Activated naive CD8-positive, alpha-beta T cell treated with anti-CD3 and anti-CD28 coated beads, Interleukin-2, amount 10 ng/mL, durations not matched to agents 7 days and 5 days (primary cell): ENCODE results near the gene C11orf52. TPM values are rescaled to one million over a fixed set of nuclear protein-coding genes. Genes with fewer than 3 reads are reported as not detected.

Experiments used
- ATAC-seq: fragments of 150-1000 bp; cut with Tn5 transposase; one replicate; pipeline ENCODE4 v1.10.0; 2021; ENCODE audit warnings: low read depth, moderate library complexity
- POLR2A ChIA-PET: fragments of 350-600 bp; sonication (Branson Sonifier 250); formaldehyde crosslinking; loops from one replicate; lab custom pipeline; 2021; ENCODE audit warnings: antibody characterized with exemption; lab: Charles Lee
- DNase-seq: peaks from one replicate; pipeline ENCODE4 v3.0.0; 2021
- H3K27ac Mint-ChIP-seq: one replicate; pipeline ENCODE4 v1.8.0; 2022; ENCODE audit warnings: mild to moderate bottlenecking, mixed read lengths
- H3K27me3 Mint-ChIP-seq: one replicate; pipeline ENCODE4 v1.8.0; 2022; ENCODE audit warnings: mild to moderate bottlenecking, moderate library complexity, mixed read lengths
- H3K36me3 Mint-ChIP-seq: one replicate; pipeline ENCODE4 v1.8.0; 2021; ENCODE audit warnings: mild to moderate bottlenecking, mixed read lengths
- H3K4me1 Mint-ChIP-seq: one replicate; pipeline ENCODE4 v1.8.0; 2021; ENCODE audit warnings: mixed read lengths
- H3K4me3 Mint-ChIP-seq: one replicate; pipeline ENCODE4 v1.8.0; 2022; ENCODE audit warnings: mild to moderate bottlenecking, moderate library complexity, mixed read lengths
- H3K9me3 Mint-ChIP-seq: one replicate; pipeline ENCODE4 v1.8.0; 2021; ENCODE audit warnings: mixed read lengths
- total RNA-seq, 2 experiments: library from RNA; stranded (reverse); gene quantifications; one replicate each; pipeline ENCODE4 v1.2.3, GENCODE V29; 2021

Gene C11orf52
- total RNA-seq, 2 experiments from 2014 or later = not detected

DNA sequence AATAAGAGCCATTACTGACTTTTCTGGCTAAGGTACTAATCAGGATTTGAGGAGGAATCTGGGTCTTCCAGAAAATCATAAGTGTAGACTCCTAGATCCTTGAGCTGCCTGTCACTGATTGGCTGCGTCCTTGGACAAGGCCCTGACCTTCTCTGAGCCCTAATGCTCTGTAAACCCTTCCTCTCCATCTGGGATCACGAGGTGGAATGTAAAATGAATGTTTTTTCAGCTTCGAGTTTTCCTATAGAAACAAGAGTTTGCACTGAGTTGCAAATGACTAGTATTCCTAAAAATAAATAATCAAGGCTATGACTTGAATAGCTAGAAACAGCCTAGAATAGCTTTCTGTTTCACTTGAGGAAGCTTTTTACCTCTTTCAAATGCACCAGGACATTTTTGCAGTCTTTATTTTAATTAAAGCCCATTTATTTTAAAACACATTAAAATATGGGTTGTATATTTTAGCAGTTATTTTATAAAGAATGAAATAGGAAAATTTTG lies 17.4 kb downstream of the C11orf52 start:
- Mint-ChIP-seq H3K27me3 (no peaks in the 10 kb centered on the region), H3K27ac (no peak overlapping the region), H3K9me3 (no peaks in the 10 kb centered on the region), H3K4me3 (peak overlapping the region; percentile 82), H3K36me3 (no peaks in the 10 kb centered on the region), H3K4me1 (peaks cover 21% of the 10 kb centered on the region)
- ATAC-seq (no peak), DNase-seq (no peak)
- POLR2A ChIA-PET = interaction anchor here (0.7 to 1.2 kb wide), 3 partner anchors 9 to 88 kb away, joined by 3 to 12 read pairs (median 3); partner anchors contain the start of gene FDXACB1

DNA sequence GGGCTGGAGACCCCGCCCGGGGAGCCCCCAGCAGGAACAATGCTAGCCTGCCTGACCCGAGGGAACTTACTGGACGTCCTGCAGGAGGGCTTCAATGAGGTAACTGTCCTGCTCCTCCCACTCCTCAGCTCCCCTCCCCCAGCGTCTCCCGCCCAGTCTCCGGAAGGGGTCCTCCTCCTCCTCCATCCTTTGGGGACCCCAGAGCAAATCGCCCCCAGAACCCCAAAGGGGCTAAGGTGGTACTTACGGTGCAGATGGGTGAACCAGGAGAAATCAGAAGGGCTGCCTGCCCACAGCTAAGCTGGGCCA lies 18.7 kb downstream of the C11orf52 start:
- Mint-ChIP-seq H3K27me3 (no peaks in the 10 kb centered on the region), H3K27ac (peak overlapping the region; percentile 17), H3K4me1 (peaks cover 21% of the 10 kb centered on the region), H3K36me3 (no peaks in the 10 kb centered on the region), H3K4me3 (peak overlapping the region; percentile 65), H3K9me3 (no peaks in the 10 kb centered on the region)
- DNase-seq (no peak), ATAC-seq (no peak)
- POLR2A ChIA-PET = interaction anchor here (2.5 kb wide), 1 partner anchor 11 kb away, joined by 12 read pairs; no protein-coding TSS in a partner anchor

DNA sequence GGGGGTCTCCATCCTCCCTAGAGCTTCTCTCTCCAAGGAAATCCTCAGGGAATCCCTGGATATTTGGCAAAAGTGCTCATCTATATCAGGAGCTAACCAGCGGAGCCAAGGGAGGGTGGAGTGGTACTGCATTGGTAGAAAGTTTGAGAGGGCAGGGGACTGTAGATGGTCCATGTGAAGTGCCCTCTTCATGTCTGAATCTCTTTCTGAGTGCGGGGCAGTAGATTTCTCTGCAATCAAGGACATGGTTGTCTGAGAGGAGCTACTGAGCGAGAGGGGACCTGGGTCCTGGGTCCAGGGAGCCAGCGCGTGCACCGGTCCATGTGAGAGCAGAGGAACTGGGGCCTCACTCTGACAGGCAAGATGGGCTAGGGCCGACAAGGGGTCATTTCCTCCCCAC lies 19.1 kb downstream of the C11orf52 start:
- no peaks in the 10 kb centered on the region for H3K9me3 Mint-ChIP-seq
- no peaks in the 10 kb centered on the region for H3K36me3 Mint-ChIP-seq
- POLR2A ChIA-PET = interaction anchor here (1.4 to 2.5 kb wide), 2 partner anchors 11 to 67 kb away, joined by 4 to 12 read pairs; partner anchors contain the start of gene ALG9
- peaks cover 18% of the 10 kb centered on the region for H3K4me1 Mint-ChIP-seq
- no peak for DNase-seq
- H3K27ac Mint-ChIP-seq = peak overlapping the region; percentile 18
- peak overlapping the region; percentile 65 for H3K4me3 Mint-ChIP-seq
- no peaks in the 10 kb centered on the region for H3K27me3 Mint-ChIP-seq
- no peak for ATAC-seq

DNA sequence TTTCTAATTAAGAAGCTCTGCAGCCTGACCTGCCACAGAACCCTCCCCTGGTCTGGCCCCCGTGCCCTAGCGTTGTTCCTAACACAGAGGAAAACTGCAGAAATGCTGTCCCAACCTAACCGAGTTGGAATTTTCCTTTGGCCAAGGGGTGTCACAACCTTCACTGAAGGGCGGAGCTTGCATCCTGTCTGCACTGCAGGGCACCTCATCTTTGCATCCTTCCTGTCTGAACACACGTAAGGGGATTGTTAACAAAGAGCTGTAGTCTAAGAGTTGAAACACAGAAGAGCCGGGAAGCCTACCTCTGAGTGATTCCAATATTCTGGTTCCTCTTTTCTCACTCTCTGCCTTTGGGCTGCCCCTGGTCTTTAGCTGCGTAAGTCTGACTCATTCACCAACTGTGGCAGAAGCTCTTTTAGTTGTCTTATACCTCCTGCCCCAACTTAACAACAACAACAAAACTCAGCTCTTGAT lies 20.0 kb downstream of the C11orf52 start:
- ATAC-seq (peak; percentile 63), DNase-seq (no peak)
- Mint-ChIP-seq H3K27me3 (no peaks in the 10 kb centered on the region), H3K27ac (peak overlapping the region; percentile 64), H3K36me3 (no peaks in the 10 kb centered on the region), H3K9me3 (no peaks in the 10 kb centered on the region), H3K4me3 (peak overlapping the region; percentile 65), H3K4me1 (peaks cover 18% of the 10 kb centered on the region)
- POLR2A ChIA-PET = interaction anchor here (0.6 to 2.5 kb wide), 3 partner anchors 12 to 68 kb away, joined by 3 to 12 read pairs (median 4); partner anchors contain the start of gene ALG9

DNA sequence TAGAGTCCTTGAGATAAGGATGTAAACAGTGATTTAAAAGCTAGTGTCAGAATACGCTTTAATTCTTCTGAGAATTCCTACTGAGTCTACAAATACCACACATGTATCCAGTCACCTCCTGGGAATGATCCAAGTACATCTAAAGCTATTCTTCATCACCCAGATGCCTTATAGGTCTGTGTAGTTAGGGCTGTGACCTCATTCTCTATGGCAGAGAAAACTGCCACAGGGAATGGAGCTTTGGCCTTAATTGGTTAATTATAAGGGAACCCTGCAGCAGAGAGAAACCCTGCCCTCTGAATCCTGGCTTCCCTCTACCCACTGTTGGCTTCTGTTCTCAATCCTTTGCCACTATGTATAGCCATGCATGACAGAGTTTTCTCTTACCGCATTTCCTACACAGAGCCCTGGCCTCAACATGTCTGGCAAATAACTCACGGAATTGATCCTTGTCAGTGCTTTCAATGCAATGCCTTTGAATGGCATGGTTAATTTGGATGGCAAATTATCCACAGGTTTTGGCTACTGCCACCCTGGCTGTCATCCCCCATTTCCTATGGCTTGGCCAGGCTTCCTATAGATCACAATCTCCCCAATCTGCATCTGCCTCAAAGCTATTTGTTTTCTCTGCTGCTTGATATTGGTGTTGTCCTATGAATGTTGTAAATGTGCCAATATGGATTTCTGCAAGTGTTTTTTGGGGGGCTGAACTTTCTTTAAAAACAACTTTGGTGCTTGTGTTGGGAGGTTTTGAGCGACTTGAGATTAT lies 21.3 kb downstream of the C11orf52 start:
- no peak for DNase-seq
- Mint-ChIP-seq H3K27ac (no peak overlapping the region), H3K4me3 (no peak overlapping the region), H3K9me3 (no peaks in the 10 kb centered on the region), H3K36me3 (no peaks in the 10 kb centered on the region), H3K27me3 (peaks cover 2% of the 10 kb centered on the region), H3K4me1 (peaks cover 21% of the 10 kb centered on the region)
- ATAC-seq = no peak
- POLR2A ChIA-PET = no interaction called here

DNA sequence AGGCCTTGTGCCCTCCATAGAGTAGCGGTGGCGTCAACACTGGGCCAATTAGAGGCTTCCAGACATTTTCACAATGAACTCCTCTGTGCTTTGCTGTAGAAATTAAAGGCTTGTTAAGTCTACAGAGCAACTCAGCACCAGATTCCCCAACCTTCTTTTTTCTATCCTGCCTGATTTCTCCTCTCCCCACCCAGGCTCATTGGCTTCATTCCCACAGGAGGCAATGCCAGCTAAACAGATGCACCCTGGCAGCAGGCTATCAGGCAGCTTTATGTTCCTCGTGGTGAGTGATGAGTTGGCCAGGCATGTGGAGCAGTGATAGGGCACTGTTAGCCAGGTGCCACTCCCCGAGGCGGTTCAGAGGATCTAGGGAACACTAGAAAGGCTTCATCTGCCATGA lies 23.2 kb downstream of the C11orf52 start:
- POLR2A ChIA-PET = no interaction called here
- H3K27me3 Mint-ChIP-seq = peaks cover 2% of the 10 kb centered on the region
- DNase-seq (no peak), ATAC-seq (no peak)
- no peak overlapping the region for H3K27ac Mint-ChIP-seq
- H3K4me3 Mint-ChIP-seq = no peak overlapping the region
- no peaks in the 10 kb centered on the region for H3K9me3 Mint-ChIP-seq
- no peaks in the 10 kb centered on the region for H3K36me3 Mint-ChIP-seq
- peaks cover 16% of the 10 kb centered on the region for H3K4me1 Mint-ChIP-seq

DNA sequence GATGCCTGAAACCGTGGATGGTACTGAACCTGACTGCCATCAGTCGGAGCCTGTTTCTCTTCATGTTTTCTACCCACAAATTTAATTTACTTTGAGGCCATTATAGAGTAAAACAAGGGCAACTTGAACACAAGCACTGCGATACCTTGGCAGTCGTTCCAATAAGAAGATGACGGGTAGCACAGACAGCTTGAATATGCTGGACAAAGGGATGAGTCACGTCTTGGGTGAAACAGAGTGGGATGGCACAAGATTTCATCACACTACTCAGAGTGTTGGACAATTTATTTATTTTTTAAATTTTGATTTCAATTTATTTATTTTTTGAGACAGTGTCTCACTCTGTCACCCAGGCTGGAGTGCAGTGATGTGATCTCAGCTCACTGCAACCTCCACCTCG lies 24.1 kb downstream of the C11orf52 start:
- Mint-ChIP-seq H3K4me1 (peaks cover 14% of the 10 kb centered on the region), H3K9me3 (no peaks in the 10 kb centered on the region), H3K4me3 (no peak overlapping the region), H3K27me3 (peaks cover 2% of the 10 kb centered on the region), H3K27ac (no peak overlapping the region), H3K36me3 (no peaks in the 10 kb centered on the region)
- no peak for ATAC-seq
- DNase-seq = no peak
- POLR2A ChIA-PET = no interaction called here

DNA sequence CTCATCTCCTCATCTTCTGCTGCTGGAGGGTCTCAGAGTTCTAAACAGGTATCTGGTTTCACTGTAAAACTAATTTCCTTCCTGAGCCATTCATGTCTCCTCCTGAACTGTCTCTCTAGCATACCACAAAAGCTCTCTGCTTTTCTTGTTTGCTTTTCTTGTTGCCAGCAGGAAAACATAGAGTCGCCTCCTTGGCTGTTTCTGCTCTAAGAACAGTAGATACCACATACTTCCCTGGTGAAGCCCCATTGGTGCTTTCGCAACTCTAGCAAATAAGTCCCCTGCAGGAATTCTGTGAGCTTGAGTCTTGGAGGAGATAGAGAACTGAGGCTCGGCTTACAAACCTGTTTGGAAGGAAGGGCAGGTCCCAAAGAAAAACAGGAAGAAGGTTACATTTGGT lies 25.4 kb downstream of the C11orf52 start:
- peaks cover 2% of the 10 kb centered on the region for H3K27me3 Mint-ChIP-seq
- H3K36me3 Mint-ChIP-seq = no peaks in the 10 kb centered on the region
- DNase-seq (no peak), ATAC-seq (no peak)
- POLR2A ChIA-PET = no interaction called here
- H3K4me3 Mint-ChIP-seq = no peak overlapping the region
- no peak overlapping the region for H3K27ac Mint-ChIP-seq
- no peaks in the 10 kb centered on the region for H3K9me3 Mint-ChIP-seq
- H3K4me1 Mint-ChIP-seq = peaks cover 5% of the 10 kb centered on the region

DNA sequence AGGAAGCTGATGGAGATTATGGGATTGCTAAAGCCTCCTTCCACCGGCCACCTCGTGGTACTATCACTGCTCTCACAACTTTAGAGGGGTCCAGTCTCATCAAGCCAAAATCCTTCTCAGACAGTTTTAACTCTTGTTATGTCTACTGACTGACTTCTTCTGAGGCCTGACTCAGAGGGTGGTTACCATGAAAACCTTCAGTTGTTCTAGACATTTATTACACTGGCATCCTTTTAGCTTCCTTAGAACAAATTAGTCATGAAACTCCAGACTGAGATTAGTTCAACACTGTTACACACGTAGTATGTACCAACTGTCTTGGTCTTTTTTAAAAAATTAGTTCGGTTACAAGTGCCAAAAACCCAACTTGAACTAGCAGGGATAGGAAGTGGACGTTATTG lies 25.9 kb downstream of the C11orf52 start:
- H3K27me3 Mint-ChIP-seq = peaks cover 2% of the 10 kb centered on the region
- H3K4me1 Mint-ChIP-seq = peaks cover 9% of the 10 kb centered on the region
- ATAC-seq (no peak), DNase-seq (no peak)
- POLR2A ChIA-PET = no interaction called here
- H3K36me3 Mint-ChIP-seq = no peaks in the 10 kb centered on the region
- no peak overlapping the region for H3K27ac Mint-ChIP-seq
- no peak overlapping the region for H3K4me3 Mint-ChIP-seq
- H3K9me3 Mint-ChIP-seq = no peaks in the 10 kb centered on the region

DNA sequence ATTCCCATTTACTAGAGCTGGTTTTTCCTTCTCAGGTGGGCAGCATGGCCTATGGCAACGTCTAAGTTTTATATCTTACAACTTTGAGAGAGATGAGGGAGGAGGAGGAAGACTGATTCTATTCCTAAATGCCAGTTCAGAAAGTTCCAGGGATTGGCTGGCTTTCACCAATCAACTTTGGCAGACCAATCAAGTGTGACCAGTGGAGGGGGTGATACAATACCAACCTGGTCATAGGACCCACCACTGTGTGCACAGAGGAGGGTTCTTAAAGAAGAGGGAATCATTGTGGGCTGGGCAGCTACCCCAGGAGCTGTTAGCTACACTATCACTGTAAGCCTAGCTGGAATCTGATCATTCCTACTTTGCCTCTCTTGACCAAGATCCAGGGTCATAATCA lies 26.5 kb downstream of the C11orf52 start:
- H3K27me3 Mint-ChIP-seq = peaks cover 2% of the 10 kb centered on the region
- POLR2A ChIA-PET = no interaction called here
- H3K4me1 Mint-ChIP-seq = peaks cover 13% of the 10 kb centered on the region
- no peak for DNase-seq
- ATAC-seq = no peak
- H3K36me3 Mint-ChIP-seq = no peaks in the 10 kb centered on the region
- H3K4me3 Mint-ChIP-seq = no peak overlapping the region
- no peak overlapping the region for H3K27ac Mint-ChIP-seq
- H3K9me3 Mint-ChIP-seq = no peaks in the 10 kb centered on the region

DNA sequence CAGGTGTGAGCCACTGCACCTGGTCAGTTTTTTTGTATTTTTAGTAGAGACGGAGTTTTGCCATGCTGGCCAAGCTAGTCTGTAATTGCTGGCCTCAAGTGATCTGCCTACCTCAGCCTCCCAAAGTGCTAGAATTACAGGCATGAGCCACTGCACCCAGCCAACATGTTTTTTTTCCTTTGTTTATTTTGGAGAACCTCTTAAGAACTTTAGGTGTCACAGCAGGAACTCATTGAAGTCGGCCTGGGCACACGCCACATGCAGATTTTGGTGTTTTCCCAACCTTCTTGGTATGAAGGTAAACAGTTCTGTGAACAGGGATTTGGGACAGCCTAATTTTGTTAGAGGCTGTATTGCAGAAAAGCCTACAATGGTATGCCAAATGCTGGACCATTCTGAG lies 27.8 kb downstream of the C11orf52 start:
- no peak overlapping the region for H3K4me3 Mint-ChIP-seq
- peaks cover 2% of the 10 kb centered on the region for H3K27me3 Mint-ChIP-seq
- peaks cover 13% of the 10 kb centered on the region for H3K4me1 Mint-ChIP-seq
- H3K36me3 Mint-ChIP-seq = no peaks in the 10 kb centered on the region
- ATAC-seq = no peak
- POLR2A ChIA-PET = no interaction called here
- no peaks in the 10 kb centered on the region for H3K9me3 Mint-ChIP-seq
- no peak overlapping the region for H3K27ac Mint-ChIP-seq
- no peak for DNase-seq

DNA sequence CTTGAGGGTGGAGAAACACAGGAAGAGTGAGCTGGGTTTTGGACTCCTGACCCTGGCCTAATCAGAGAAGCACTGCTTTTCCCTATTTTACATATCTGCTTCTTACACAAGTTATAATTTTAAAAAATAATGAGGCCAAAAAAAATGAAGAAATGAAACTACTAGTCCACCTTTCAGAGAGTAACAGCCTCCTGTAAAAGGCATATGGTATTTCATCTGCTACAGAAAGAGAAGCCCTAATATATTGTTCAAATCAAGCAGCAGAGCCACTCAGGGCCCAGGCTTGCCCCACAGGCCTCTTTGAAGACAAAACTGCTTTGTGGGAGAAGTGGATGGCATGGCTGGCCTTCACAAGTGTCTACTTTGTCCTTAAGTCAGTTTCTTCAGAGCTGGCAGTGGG lies 28.4 kb downstream of the C11orf52 start:
- Mint-ChIP-seq H3K27ac (no peak overlapping the region), H3K9me3 (no peaks in the 10 kb centered on the region), H3K36me3 (no peaks in the 10 kb centered on the region), H3K4me1 (peaks cover 13% of the 10 kb centered on the region), H3K27me3 (peaks cover 2% of the 10 kb centered on the region), H3K4me3 (no peak overlapping the region)
- ATAC-seq (no peak), DNase-seq (no peak)
- POLR2A ChIA-PET = no interaction called here

DNA sequence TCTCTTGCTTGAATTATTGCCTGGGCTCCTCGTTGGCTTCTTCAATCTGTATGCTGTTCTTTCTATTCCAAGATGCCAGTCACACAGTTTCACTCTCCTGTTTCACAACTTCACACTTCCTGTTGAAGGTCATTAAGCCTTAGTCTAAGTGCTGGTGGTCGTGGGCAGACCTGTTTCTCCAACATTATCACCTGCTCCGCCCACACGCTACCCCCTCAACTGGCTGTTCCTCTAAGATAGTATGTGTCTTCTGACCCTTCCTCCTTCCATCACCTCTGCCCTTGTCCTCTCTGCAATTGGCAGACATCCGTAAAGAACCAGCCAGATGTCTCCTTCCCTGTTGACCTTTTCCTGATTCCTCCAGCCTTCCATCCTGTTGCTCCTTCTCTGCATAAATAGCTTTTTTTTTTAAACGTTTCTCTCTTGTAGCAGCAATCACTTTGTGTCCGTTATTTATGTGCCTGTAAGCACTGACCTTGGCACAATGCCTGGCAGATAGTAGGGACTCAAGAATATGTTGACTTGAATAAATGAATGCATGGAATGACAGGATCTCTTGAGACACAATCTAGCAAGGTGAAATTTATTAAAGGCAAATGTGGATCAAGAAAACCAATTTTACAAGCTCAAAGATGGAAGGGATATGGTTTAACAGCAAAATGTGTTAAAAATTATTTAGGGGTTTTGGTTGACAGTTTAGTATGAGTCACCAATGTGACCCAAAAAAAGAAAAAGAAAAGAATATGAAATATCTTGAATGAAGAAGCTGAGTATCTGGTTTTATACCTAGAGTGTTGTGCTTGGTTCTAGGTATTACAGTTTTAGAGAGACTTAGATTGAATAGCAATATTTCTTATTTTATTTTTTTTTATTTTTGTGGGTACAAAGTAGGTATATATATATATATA lies 31.1 kb downstream of the C11orf52 start:
- ATAC-seq (no peak), DNase-seq (no peak)
- Mint-ChIP-seq H3K4me3 (no peak overlapping the region), H3K36me3 (no peaks in the 10 kb centered on the region), H3K4me1 (peaks cover 9% of the 10 kb centered on the region), H3K27ac (no peak overlapping the region), H3K27me3 (peaks cover under 1% of the 10 kb centered on the region), H3K9me3 (no peaks in the 10 kb centered on the region)
- POLR2A ChIA-PET = no interaction called here
